Psoas muscle (tissue), 8 donors: ENCODE data around the gene CCT7. TPM values are rescaled to one million over a fixed set of nuclear protein-coding genes. Genes with fewer than 3 reads are reported as not detected.

ENCODE experiments used
- ATAC-seq, 4 donors: fragments of 200-7000 bp; cut with Tn5 transposase; one replicate each; pipeline ENCODE4 v1.9.1; 2020; ENCODE audit warnings: moderate library complexity in 3 of 4, mild to moderate bottlenecking in 2 of 4
- DNase-seq, 2 donors: peaks; one replicate each; pipeline ENCODE4 v3.0.0-alpha.2; 2020
- H3K27ac ChIP-seq: fragments of 200-600 bp; one replicate; pipeline ENCODE4 v1.8.0; 2022
- H3K27me3 ChIP-seq, 3 donors: fragments of 200-600 bp in 1 of 3; one replicate each; pipeline versions ENCODE4 v1.6.1 to v1.8.0; 2013 to 2022; ENCODE audit warnings: low read length in 2 of 3, mild to moderate bottlenecking in 2 of 3, moderate library complexity in 1 of 3; ENCODE audit not compliant: insufficient read depth in 3 of 3
- H3K36me3 ChIP-seq, 2 donors: fragments of 200-600 bp in 1 of 2; one replicate each; pipeline versions ENCODE4 v1.6.1 to v1.8.0; 2013 to 2022; ENCODE audit warnings: low read depth in 1 of 2, mild to moderate bottlenecking in 1 of 2, moderate library complexity in 1 of 2; ENCODE audit not compliant: insufficient read depth in 1 of 2
- H3K4me1 ChIP-seq: fragments of 200-600 bp; one replicate; pipeline ENCODE4 v1.8.0; 2022
- H3K4me3 ChIP-seq: fragments of 200-600 bp; one replicate; pipeline ENCODE4 v1.8.0; 2022; ENCODE audit warnings: mild to moderate bottlenecking
- H3K9me3 ChIP-seq: fragments of 200-600 bp; one replicate; pipeline ENCODE4 v1.8.0; 2022
- CTCF ChIP-seq: fragments of 200-600 bp; IDR thresholded peaks from one replicate; pipeline ENCODE4 v1.8.0; 2022; ENCODE audit warnings: antibody characterized with exemption
- WGBS, 3 donors: extraction: QIAGEN DNeasy Blood & Tissue Kit; methylation state at CpG; one replicate each; pipeline versions ENCODE4 v1.1.6 to v1.1.7; 2013; 5-methylcytosine and 5-hydroxymethylcytosine counted together
- intact Hi-C, 2 donors: fragments of 100-400 bp; cut with DNase I; formaldehyde crosslinking; loops; one replicate each; pipeline versions ENCODE4 v1.11.0 to v1.14.2; 2022
- polyA plus RNA-seq, 3 donors: library from polyadenylated mRNA; stranded (reverse); fragments of 200-250 nt; gene quantifications; one replicate each; pipeline ENCODE4 v1.2.3, GENCODE V29; 2013
- total RNA-seq, 4 donors: library from RNA; stranded (reverse); fragmentation: NEBNext Ultra II Directional in 2 of 4; extraction: Animal tissue kit (Norgen Biotek cat#: 25700) in 2 of 4; gene quantifications; one replicate each; pipeline versions ENCODE4 v1.2.1 to v1.2.4, GENCODE V29; 2021 to 2023
- donor health status: healthy with polysubstance abuse.
- donor health status: DM: no; HTN: no; CAD: no; lungs with moderate emphysema.
- donor health status: Bipolar disorder and iron deficiency.
- donor health status: healthy.
- donor health status: DM: yes; HTN: yes; CAD: no.
- donor health status: DM: no; HTN: no; CAD: no.
- donor health status: DM: no; HTN: no; CAD: no.
- donor health status: DM: yes; HTN: yes; CAD: no.

CCT7 gene
- total and polyA plus RNA-seq, 7 donors = 249 to 316 (median 275) TPM

DNA sequence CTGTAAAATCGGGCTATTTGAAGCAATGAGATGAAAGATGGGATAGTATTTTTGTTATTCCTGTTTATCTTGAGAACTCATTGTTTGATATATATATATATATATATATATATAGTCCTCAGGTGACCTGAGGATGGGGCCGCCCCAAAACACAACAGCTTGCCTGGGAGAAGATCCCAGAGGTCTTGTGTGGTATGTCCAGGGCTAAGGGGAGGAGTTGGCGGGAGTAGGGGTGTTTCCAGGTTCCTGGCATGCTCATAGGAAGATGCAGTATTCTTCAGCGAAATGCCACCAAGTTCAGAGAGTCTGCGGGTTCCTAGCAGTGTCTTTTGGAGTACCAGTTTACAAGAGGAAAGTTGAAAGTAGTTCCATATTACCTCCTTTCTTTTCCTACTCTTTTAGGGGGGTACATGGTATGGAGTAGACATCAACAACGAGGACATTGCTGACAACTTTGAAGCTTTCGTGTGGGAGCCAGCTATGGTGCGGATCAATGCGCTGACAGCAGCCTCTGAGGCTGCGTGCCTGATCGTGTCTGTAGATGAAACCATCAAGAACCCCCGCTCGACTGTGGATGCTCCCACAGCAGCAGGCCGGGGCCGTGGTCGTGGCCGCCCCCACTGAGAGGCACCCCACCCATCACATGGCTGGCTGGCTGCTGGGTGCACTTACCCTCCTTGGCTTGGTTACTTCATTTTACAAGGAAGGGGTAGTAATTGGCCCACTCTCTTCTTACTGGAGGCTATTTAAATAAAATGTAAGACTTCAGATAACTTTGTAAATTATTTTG, 18.3 kb downstream of the CCT7 start:
- WGBS, 3 donors = 86 to 92% (median 90%) methylated on average over 17 of the region's 17 CpGs
- H3K27ac ChIP-seq = no peak overlapping the region
- H3K27me3 ChIP-seq = no peaks in the 10 kb centered on the region
- DNase-seq (no peak), ATAC-seq (no peak)
- H3K4me1 ChIP-seq = no peaks in the 10 kb centered on the region
- TF ChIP-seq CTCF = no peak
- H3K36me3 ChIP-seq = peaks cover 26 to 79% of the 10 kb centered on the region in 2 donors
- intact Hi-C loops = no loop called here
- no peak overlapping the region for H3K4me3 ChIP-seq
- no peaks in the 10 kb centered on the region for H3K9me3 ChIP-seq

DNA sequence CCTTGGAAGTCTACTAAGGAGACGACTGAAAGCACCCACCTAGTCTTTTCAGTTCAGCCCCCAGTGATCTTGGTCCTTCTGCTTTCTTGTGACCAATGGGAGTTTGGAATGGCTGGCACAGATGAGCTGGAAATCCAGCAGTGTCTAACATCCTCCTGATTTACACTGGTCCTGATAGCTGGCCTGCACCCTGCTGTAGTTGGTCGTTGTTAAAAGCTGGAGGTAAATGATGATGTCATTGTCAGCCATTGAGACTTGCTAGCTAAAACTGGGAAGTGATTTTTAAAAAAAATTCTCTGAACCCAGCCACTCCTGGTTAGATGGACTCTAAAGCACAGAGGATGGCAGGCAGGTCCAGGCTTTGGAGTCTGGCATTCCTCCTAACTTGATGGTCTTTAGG, 19.3 kb downstream of the CCT7 start:
- DNase-seq (no peak), ATAC-seq (no peak)
- peaks cover 24 to 69% of the 10 kb centered on the region in 2 donors for H3K36me3 ChIP-seq
- no peak overlapping the region for H3K4me3 ChIP-seq
- H3K27me3 ChIP-seq = no peaks in the 10 kb centered on the region
- WGBS, 3 donors = 60 to 62% (median 61%) methylated on average over 2 of the region's 2 CpGs
- H3K9me3 ChIP-seq = no peaks in the 10 kb centered on the region
- TF ChIP-seq CTCF = no peak
- no peak overlapping the region for H3K27ac ChIP-seq
- H3K4me1 ChIP-seq = no peaks in the 10 kb centered on the region
- intact Hi-C loops = no loop called here

GRCh38 chr2:73253901-73254300, 19.8 kb downstream of the CCT7 start:
- H3K36me3 ChIP-seq = peaks cover 19 to 64% of the 10 kb centered on the region in 2 donors
- DNase-seq (no peak), ATAC-seq (no peak)
- no peak overlapping the region for H3K4me3 ChIP-seq
- intact Hi-C loops = no loop called here
- no peak overlapping the region for H3K27ac ChIP-seq
- H3K9me3 ChIP-seq = no peaks in the 10 kb centered on the region
- WGBS, 3 donors = 87 to 95% (median 93%) methylated on average over 3 of the region's 3 CpGs
- no peaks in the 10 kb centered on the region for H3K4me1 ChIP-seq
- TF ChIP-seq CTCF = no peak
- no peaks in the 10 kb centered on the region for H3K27me3 ChIP-seq

DNA sequence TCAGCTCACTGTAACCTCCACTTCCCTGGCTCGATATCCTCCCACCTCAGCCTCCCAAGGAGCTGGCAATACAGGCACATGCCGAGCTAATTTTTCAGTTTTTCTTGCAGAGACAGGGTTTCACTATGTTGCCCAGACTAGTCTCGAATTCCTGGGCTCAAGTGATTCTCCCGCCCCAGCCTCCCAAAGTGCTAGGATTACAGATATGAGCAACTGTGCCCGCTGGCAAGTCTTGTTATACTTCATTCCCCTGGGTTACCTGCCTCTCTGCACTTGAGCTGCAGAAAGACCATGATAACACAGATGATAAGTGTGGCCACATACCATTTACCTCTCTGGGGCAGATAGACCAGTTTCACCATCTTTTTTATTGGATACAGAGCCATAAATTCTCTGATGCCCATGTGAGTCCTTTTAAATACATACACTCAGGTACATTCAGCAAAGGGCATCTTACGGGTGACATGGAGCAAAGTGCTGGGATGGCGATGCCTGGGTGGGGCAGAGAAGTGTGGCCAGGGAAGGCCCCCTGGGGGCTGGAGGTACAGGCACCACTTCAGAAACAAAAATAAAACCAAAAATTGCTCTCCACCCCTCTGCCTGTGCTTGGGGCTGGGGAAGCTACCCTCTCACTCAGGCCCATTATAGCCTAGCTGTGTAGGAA, 20.4 kb downstream of the CCT7 start:
- Histone ChIP-seq H3K4me3 (no peak overlapping the region), H3K27ac (no peak overlapping the region), H3K4me1 (no peaks in the 10 kb centered on the region), H3K27me3 (no peaks in the 10 kb centered on the region), H3K9me3 (no peaks in the 10 kb centered on the region), H3K36me3 (peaks cover 13 to 58% of the 10 kb centered on the region in 2 donors)
- ATAC-seq = no peak
- TF ChIP-seq CTCF = no peak
- 86 to 93% (median 93%) methylated on average over 7 of the region's 7 CpGs for WGBS, 3 donors
- intact Hi-C loops = loop anchor here in 1 of 2 donors (5.0 kb wide), 1 partner anchor 92 kb away; no protein-coding TSS in a partner anchor
- DNase-seq = no peak
